ENCODE data around the gene MAP2. TPM values are rescaled to one million over a fixed set of nuclear protein-coding genes. Genes with fewer than 3 reads are reported as not detected.

The MAP2 gene
- total RNA-seq, 1 experiment from 2014 or later = 7.4 TPM

DNA sequence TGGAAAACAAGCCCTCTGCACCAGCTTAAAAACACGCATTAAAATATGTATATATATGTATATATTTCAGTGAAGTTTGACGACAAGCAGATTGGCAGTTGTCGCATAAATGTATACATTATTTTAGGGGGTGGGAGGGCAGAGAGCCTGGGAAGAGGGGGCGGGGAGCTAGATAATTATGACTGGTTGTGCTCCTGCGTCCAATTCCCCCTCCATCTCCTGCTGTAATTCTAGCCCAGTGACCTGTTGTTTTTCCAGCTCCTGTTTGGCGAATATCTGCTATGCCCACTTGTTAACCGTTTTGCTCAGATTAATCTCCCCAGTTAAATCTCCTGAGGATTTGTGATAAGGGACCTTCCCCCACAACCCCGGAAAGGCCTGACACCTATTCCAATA is 348.4 kb downstream of the MAP2 start:
- ChIA-PET POLR2A (no interaction called here), RAD21 (ENCODE audit: low non-redundant PET in 1 of 2, low total read pairs in 2 of 2, uncharacterized antibody in 2 of 2, unreplicated experiment in 2 of 2) (no interaction called here), CTCF (no interaction called here)
- H3K4me2 ChIP-seq (ENCODE audit: low read length) = no peak overlapping the region
- H3K4me3 ChIP-seq (replicated peaks in 1 of 2; ENCODE audit: low read depth in 1 of 2, low read length in 2 of 2) = no peak overlapping the region
- H4K20me1 ChIP-seq (ENCODE audit: insufficient read depth) = no peaks in the 10 kb centered on the region
- no peak overlapping the region for H2AFZ ChIP-seq (ENCODE audit: low read depth, low read length, poor library complexity, severe bottlenecking)
- TF ChIP-seq SP1 (IDR thresholded peaks at IDR 0.05; ENCODE audit: low read depth) (no peak), EZH2phosphoT487 (IDR thresholded peaks at IDR 0.05; ENCODE audit: borderline replicate concordance) (no peak), POLR2AphosphoS5 (IDR thresholded peaks at IDR 0.05; ENCODE audit: low read depth, low read length) (no peak), CEBPB (IDR thresholded peaks at IDR 0.05; ENCODE audit: low read depth) (no peak)
- TF ChIP-seq, protein P1, sequence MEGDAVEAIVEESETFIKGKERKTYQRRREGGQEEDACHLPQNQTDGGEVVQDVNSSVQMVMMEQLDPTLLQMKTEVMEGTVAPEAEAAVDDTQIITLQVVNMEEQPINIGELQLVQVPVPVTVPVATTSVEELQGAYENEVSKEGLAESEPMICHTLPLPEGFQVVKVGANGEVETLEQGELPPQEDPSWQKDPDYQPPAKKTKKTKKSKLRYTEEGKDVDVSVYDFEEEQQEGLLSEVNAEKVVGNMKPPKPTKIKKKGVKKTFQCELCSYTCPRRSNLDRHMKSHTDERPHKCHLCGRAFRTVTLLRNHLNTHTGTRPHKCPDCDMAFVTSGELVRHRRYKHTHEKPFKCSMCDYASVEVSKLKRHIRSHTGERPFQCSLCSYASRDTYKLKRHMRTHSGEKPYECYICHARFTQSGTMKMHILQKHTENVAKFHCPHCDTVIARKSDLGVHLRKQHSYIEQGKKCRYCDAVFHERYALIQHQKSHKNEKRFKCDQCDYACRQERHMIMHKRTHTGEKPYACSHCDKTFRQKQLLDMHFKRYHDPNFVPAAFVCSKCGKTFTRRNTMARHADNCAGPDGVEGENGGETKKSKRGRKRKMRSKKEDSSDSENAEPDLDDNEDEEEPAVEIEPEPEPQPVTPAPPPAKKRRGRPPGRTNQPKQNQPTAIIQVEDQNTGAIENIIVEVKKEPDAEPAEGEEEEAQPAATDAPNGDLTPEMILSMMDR (IDR thresholded peaks at IDR 0.05 in 2 of 3, conservative IDR thresholded peaks at IDR 0.05 in 1 of 3; ENCODE audit: borderline replicate concordance in 1 of 3, insufficient read depth in 1 of 3, low read depth in 2 of 3, low read length in 2 of 3) = no peak
- TF ChIP-seq, protein P2, sequence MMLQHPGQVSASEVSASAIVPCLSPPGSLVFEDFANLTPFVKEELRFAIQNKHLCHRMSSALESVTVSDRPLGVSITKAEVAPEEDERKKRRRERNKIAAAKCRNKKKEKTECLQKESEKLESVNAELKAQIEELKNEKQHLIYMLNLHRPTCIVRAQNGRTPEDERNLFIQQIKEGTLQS (IDR thresholded peaks at IDR 0.05) = no peak
- intact Hi-C loops (cut with micrococcal nuclease) = no loop called here
- no peaks in the 10 kb centered on the region for H3K27me3 ChIP-seq (ENCODE audit: insufficient read depth, low read length)
- DNase-seq (ENCODE audit: low read depth, low spot score) (no peak), ATAC-seq (no peak)
- H3K9ac ChIP-seq (ENCODE audit: low read length) = no peak overlapping the region
- H3K36me3 ChIP-seq (ENCODE audit: control insufficient read depth in 1 of 2, insufficient read depth in 2 of 2, low read length in 2 of 2) = no peaks in the 10 kb centered on the region
- H3K27ac ChIP-seq (ENCODE audit: low read depth, low read length) = no peak overlapping the region
- no peaks in the 10 kb centered on the region for H3K9me3 ChIP-seq (ENCODE audit: control insufficient read depth in 1 of 2, insufficient read depth in 1 of 2, low read depth in 1 of 2, low read length in 2 of 2)
- no peaks in the 10 kb centered on the region for H3K79me2 ChIP-seq (ENCODE audit: insufficient read depth, low read length)
- BruUV-seq (replicated peaks) = no TSS peak
- H3K4me1 ChIP-seq (ENCODE audit: control insufficient read depth in 1 of 2, insufficient read depth in 2 of 2, low read length in 2 of 2) = no peaks in the 10 kb centered on the region
- H3K9me2 ChIP-seq (ENCODE audit: insufficient read depth) = no peaks in the 10 kb centered on the region

DNA sequence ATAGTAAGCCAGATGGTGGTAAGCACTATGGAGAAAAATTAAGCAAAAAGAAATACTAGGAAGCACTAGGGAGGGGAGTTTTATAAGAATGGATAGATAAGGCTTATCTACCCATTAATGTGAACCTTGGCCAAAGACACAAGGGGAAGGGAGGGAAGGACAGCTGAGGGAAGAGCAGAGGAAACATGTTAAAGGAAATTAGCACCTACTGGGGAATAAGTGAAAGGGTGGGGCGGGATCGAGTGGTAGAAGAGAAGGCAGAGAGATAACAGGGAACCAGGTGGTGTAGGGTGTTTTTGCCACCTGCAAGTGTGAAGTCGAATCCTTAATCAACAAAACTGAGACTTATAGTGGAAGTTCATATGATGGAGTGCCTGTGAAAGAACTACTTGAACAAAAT is 349.5 kb downstream of the MAP2 start:
- H3K9me3 ChIP-seq (ENCODE audit: control insufficient read depth in 1 of 2, insufficient read depth in 1 of 2, low read depth in 1 of 2, low read length in 2 of 2) = no peaks in the 10 kb centered on the region
- H3K27me3 ChIP-seq (ENCODE audit: insufficient read depth, low read length) = no peaks in the 10 kb centered on the region
- RAD21 ChIA-PET (ENCODE audit: low non-redundant PET in 1 of 2, low total read pairs in 2 of 2, uncharacterized antibody in 2 of 2, unreplicated experiment in 2 of 2) = no interaction called here
- H2AFZ ChIP-seq (ENCODE audit: low read depth, low read length, poor library complexity, severe bottlenecking) = no peak overlapping the region
- H3K36me3 ChIP-seq (ENCODE audit: control insufficient read depth in 1 of 2, insufficient read depth in 2 of 2, low read length in 2 of 2) = no peaks in the 10 kb centered on the region
- no peak overlapping the region for H3K9ac ChIP-seq (ENCODE audit: low read length)
- no TSS peak for BruUV-seq (replicated peaks)
- ATAC-seq (no peak), DNase-seq (ENCODE audit: low read depth, low spot score) (no peak)
- no peak overlapping the region for H3K4me3 ChIP-seq (replicated peaks in 1 of 2; ENCODE audit: low read depth in 1 of 2, low read length in 2 of 2)
- H4K20me1 ChIP-seq (ENCODE audit: insufficient read depth) = no peaks in the 10 kb centered on the region; the same call in 1 of the 2 replicates
- intact Hi-C loops (cut with micrococcal nuclease) = no loop called here
- CTCF ChIA-PET = no interaction called here
- H3K9me2 ChIP-seq (ENCODE audit: insufficient read depth) = no peaks in the 10 kb centered on the region
- POLR2A ChIA-PET = no interaction called here
- no peaks in the 10 kb centered on the region for H3K79me2 ChIP-seq (ENCODE audit: insufficient read depth, low read length)
- H3K4me1 ChIP-seq (ENCODE audit: control insufficient read depth in 1 of 2, insufficient read depth in 2 of 2, low read length in 2 of 2) = no peaks in the 10 kb centered on the region
- no peak overlapping the region for H3K27ac ChIP-seq (ENCODE audit: low read depth, low read length)
- H3K4me2 ChIP-seq (ENCODE audit: low read length) = no peak overlapping the region
- TF ChIP-seq POLR2AphosphoS5 (IDR thresholded peaks at IDR 0.05; ENCODE audit: low read depth, low read length) (no peak), CEBPB (IDR thresholded peaks at IDR 0.05; ENCODE audit: low read depth) (no peak), SRF (IDR thresholded peaks at IDR 0.05; ENCODE audit: low read depth) (no peak), SIN3A (IDR thresholded peaks at IDR 0.05; ENCODE audit: low read depth) (no peak), YY1 (IDR thresholded peaks at IDR 0.05; ENCODE audit: extremely low read depth, insufficient replicate concordance, low read depth, low read length) (no peak), EZH2phosphoT487 (IDR thresholded peaks at IDR 0.05; ENCODE audit: borderline replicate concordance) (no peak), SP1 (IDR thresholded peaks at IDR 0.05; ENCODE audit: low read depth) (no peak), FOSL1 (IDR thresholded peaks at IDR 0.05; ENCODE audit: low read depth) (no peak)
- TF ChIP-seq, protein P2 (IDR thresholded peaks at IDR 0.05) = no peak
- TF ChIP-seq, protein P1 (IDR thresholded peaks at IDR 0.05 in 2 of 3, conservative IDR thresholded peaks at IDR 0.05 in 1 of 3; ENCODE audit: borderline replicate concordance in 1 of 3, insufficient read depth in 1 of 3, low read depth in 2 of 3, low read length in 2 of 3) = no peak
- TF ChIP-seq, protein P3, sequence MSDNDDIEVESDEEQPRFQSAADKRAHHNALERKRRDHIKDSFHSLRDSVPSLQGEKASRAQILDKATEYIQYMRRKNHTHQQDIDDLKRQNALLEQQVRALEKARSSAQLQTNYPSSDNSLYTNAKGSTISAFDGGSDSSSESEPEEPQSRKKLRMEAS (IDR thresholded peaks at IDR 0.05) = no peak
